HEK293T (cell line): ENCODE measurements around the gene HSPA4.
"Not testable (repeated sequence)": the region's sequence is repeated elsewhere in the genome, so short reads cannot be mapped to it uniquely, and the experiment has no call there.

Experiments
- ARNT ChIP-seq: fragments of 450-650 bp; IDR thresholded peaks from 2 replicates; pipeline ENCODE4 v1.6.1; 2017; ENCODE audit warnings: mild to moderate bottlenecking
- BHLHE40 ChIP-seq: fragments of 450-650 bp; IDR thresholded peaks from 2 replicates; pipeline ENCODE4 v1.6.1; 2016; ENCODE audit warnings: mild to moderate bottlenecking, moderate library complexity, borderline replicate concordance
- FOXA1 ChIP-seq: fragments of 450-650 bp; IDR thresholded peaks from 2 replicates; pipeline ENCODE4 v1.6.1; 2016; ENCODE audit warnings: mild to moderate bottlenecking
- PKNOX1 ChIP-seq: fragments of 450-650 bp; IDR thresholded peaks from 2 replicates; pipeline ENCODE4 v1.6.1; 2016
- SP1 ChIP-seq: fragments of 450-650 bp; IDR thresholded peaks from 2 replicates; pipeline ENCODE4 v1.6.1; 2017
- TARDBP ChIP-seq: fragments of 450-650 bp; IDR thresholded peaks from 2 replicates; pipeline ENCODE4 v1.6.1; 2016
- ZNF384 ChIP-seq: fragments of 450-650 bp; IDR thresholded peaks from 2 replicates; pipeline ENCODE4 v1.6.1; 2016

GRCh38 chr5:133133241-133133640, 81.4 kb downstream of the HSPA4 start:
- not testable (repeated sequence) for TF ChIP-seq FOXA1, BHLHE40, SP1, ZNF384, PKNOX1, ARNT, TARDBP
